Panc1 (cell line): ENCODE data around the gene SPRED2. TPM values are rescaled to one million over a fixed set of nuclear protein-coding genes. Genes with fewer than 3 reads are reported as not detected.

ENCODE experiments used
- ATAC-seq: fragments of 200-7000 bp; cut with Tn5 transposase; 2 replicates; pipeline ENCODE4 v1.9.1; 2020; ENCODE audit warnings: mild to moderate bottlenecking, moderate library complexity
- BruUV-seq: library from RNA; stranded (reverse); fragments of 400-500 nt; replicated peaks from 2 replicates; lab custom pipeline; 2021; lab: Mats Ljungman, UMichigan
- CTCF ChIA-PET: fragments of 300-600 bp; sonication (Branson Sonifier 250); formaldehyde crosslinking; loops from one replicate; lab custom pipeline; 2022; ENCODE audit warnings: antibody characterized with exemption; lab: Charles Lee
- POLR2A ChIA-PET: fragments of 300-600 bp; sonication (Branson Sonifier 250); formaldehyde crosslinking; loops from one replicate; lab custom pipeline; 2022; ENCODE audit warnings: antibody characterized with exemption; lab: Charles Lee
- DNase-seq: peaks from one replicate; pipeline ENCODE4 v3.0.0-alpha.2; 2010; ENCODE audit warnings: low read depth, low spot score
- H3K27ac ChIP-seq: 2 replicates; pipeline ENCODE4 v1.5.1; 2011; ENCODE audit warnings: mild to moderate bottlenecking, low read length, inconsistent platforms
- H3K27me3 ChIP-seq: fragments of 200-500 bp; sonication (Bioruptor generic); 2 replicates; pipeline ENCODE4 v1.6.0; 2014; ENCODE audit warnings: low read length, inconsistent platforms; ENCODE audit not compliant: control insufficient read depth, insufficient read depth
- H3K36me3 ChIP-seq: fragments of 200-500 bp; sonication (Bioruptor generic); 2 replicates; pipeline ENCODE4 v1.5.1; 2014; ENCODE audit warnings: inconsistent platforms, mild to moderate bottlenecking, low read length, moderate library complexity; ENCODE audit not compliant: control insufficient read depth, insufficient read depth
- H3K4me1 ChIP-seq: 2 replicates; pipeline ENCODE4 v1.5.1; 2011; ENCODE audit warnings: inconsistent platforms, mild to moderate bottlenecking, low read length, moderate library complexity; ENCODE audit not compliant: control insufficient read depth, insufficient read depth
- H3K4me3 ChIP-seq, 2 experiments: 2 replicates each; pipeline ENCODE4 v1.5.1; 2011 to 2012; ENCODE audit warnings: low read depth in 2 of 2, low read length in 2 of 2, mild to moderate bottlenecking in 2 of 2, inconsistent platforms in 1 of 2, moderate library complexity in 1 of 2
- H3K9me3 ChIP-seq: fragments of 200-500 bp; sonication (Bioruptor generic); 2 replicates; pipeline ENCODE4 v1.5.1; 2014; ENCODE audit warnings: low read depth, mild to moderate bottlenecking, inconsistent platforms, low read length, moderate library complexity; ENCODE audit not compliant: control insufficient read depth, insufficient read depth
- POLR2AphosphoS5 ChIP-seq: IDR thresholded peaks from 2 replicates; pipeline ENCODE4 v1.6.1; 2012; ENCODE audit warnings: mild to moderate bottlenecking, low read depth, low read length, moderate library complexity
- SIN3A ChIP-seq: IDR thresholded peaks from 2 replicates; pipeline ENCODE4 v1.6.1; 2012; ENCODE audit warnings: low read depth, mild to moderate bottlenecking, low read length, moderate library complexity, borderline replicate concordance; ENCODE audit not compliant: insufficient read depth
- TCF7L2 ChIP-seq: IDR thresholded peaks from 2 replicates; pipeline ENCODE4 v1.6.1; 2011; ENCODE audit warnings: mild to moderate bottlenecking, low read depth, low read length, inconsistent platforms
- in situ Hi-C: cut with HindIII; loops from 2 replicates; pipeline ENCODE4 v1.10.0; 2016; ENCODE audit warnings: low sequenced_read_pairs, low pct_unique_long_range_greater_than_20kb
- intact Hi-C: fragments of 100-400 bp; cut with micrococcal nuclease; formaldehyde crosslinking; loops from one replicate; pipeline ENCODE4 v1.10.0; 2022; ENCODE audit not compliant: unreplicated experiment
- total RNA-seq: library from RNA; stranded (reverse); gene quantifications from one replicate; pipeline ENCODE4 v1.2.1, GENCODE V29; 2021; ENCODE audit not compliant: unreplicated experiment
- TF ChIP-seq, protein P1 (sequence below): fragments of 450-650 bp; IDR thresholded peaks from 2 replicates; pipeline ENCODE4 v1.5.1; 2017; ENCODE audit warnings: mild to moderate bottlenecking
- TF ChIP-seq, protein P2 (sequence below), 2 experiments: IDR thresholded peaks; 2 replicates each; pipeline ENCODE4 v1.6.1; 2011 to 2012; ENCODE audit warnings: low read depth in 2 of 2, control low read depth in 1 of 2, low read length in 1 of 2, mild to moderate bottlenecking in 1 of 2, moderate library complexity in 1 of 2; ENCODE audit not compliant: insufficient read depth in 1 of 2

Gene SPRED2
- total RNA-seq, 1 experiment from 2014 or later = 60.1 TPM

DNA sequence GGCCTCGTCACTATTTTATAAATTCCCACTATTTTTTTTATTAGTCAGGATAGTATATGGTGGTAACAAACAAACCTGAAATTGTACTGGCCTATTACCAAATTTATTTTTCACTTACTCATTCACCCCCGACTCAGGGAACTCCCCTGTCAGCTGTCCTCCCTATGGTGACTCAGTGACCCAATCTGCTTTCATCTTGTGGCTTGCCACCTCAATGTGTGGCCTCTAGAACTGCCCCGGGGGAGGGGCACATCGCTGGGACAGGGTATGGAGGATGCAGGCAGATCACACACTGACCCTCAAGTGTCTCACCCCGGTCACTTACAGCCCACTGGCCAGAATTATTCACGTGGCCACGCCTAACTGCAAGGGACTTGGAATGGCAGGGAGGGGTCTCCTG lies 133.2 kb downstream of the SPRED2 start:
- H3K4me1 ChIP-seq = peaks cover 25% of the 10 kb centered on the region
- H3K9me3 ChIP-seq = no peaks in the 10 kb centered on the region
- DNase-seq (peak; percentile 82), ATAC-seq (peak; percentile 10; the same call in 1 of the 2 replicates)
- in situ Hi-C loops = no loop called here
- H3K36me3 ChIP-seq = no peaks in the 10 kb centered on the region
- BruUV-seq = no TSS peak
- ChIA-PET POLR2A (no interaction called here), CTCF (no interaction called here)
- no peaks in the 10 kb centered on the region for H3K27me3 ChIP-seq
- no peak overlapping the region for H3K27ac ChIP-seq
- H3K4me3 ChIP-seq = no peak overlapping the region
- intact Hi-C loops = no loop called here
- TF ChIP-seq, protein P1, sequence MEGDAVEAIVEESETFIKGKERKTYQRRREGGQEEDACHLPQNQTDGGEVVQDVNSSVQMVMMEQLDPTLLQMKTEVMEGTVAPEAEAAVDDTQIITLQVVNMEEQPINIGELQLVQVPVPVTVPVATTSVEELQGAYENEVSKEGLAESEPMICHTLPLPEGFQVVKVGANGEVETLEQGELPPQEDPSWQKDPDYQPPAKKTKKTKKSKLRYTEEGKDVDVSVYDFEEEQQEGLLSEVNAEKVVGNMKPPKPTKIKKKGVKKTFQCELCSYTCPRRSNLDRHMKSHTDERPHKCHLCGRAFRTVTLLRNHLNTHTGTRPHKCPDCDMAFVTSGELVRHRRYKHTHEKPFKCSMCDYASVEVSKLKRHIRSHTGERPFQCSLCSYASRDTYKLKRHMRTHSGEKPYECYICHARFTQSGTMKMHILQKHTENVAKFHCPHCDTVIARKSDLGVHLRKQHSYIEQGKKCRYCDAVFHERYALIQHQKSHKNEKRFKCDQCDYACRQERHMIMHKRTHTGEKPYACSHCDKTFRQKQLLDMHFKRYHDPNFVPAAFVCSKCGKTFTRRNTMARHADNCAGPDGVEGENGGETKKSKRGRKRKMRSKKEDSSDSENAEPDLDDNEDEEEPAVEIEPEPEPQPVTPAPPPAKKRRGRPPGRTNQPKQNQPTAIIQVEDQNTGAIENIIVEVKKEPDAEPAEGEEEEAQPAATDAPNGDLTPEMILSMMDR = no peak
- TF ChIP-seq POLR2AphosphoS5 (no peak), SIN3A (no peak), TCF7L2 (no peak)
- TF ChIP-seq, protein P2, sequence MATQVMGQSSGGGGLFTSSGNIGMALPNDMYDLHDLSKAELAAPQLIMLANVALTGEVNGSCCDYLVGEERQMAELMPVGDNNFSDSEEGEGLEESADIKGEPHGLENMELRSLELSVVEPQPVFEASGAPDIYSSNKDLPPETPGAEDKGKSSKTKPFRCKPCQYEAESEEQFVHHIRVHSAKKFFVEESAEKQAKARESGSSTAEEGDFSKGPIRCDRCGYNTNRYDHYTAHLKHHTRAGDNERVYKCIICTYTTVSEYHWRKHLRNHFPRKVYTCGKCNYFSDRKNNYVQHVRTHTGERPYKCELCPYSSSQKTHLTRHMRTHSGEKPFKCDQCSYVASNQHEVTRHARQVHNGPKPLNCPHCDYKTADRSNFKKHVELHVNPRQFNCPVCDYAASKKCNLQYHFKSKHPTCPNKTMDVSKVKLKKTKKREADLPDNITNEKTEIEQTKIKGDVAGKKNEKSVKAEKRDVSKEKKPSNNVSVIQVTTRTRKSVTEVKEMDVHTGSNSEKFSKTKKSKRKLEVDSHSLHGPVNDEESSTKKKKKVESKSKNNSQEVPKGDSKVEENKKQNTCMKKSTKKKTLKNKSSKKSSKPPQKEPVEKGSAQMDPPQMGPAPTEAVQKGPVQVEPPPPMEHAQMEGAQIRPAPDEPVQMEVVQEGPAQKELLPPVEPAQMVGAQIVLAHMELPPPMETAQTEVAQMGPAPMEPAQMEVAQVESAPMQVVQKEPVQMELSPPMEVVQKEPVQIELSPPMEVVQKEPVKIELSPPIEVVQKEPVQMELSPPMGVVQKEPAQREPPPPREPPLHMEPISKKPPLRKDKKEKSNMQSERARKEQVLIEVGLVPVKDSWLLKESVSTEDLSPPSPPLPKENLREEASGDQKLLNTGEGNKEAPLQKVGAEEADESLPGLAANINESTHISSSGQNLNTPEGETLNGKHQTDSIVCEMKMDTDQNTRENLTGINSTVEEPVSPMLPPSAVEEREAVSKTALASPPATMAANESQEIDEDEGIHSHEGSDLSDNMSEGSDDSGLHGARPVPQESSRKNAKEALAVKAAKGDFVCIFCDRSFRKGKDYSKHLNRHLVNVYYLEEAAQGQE (IDR thresholded peaks at IDR 0.05; ENCODE audit: insufficient read depth in 1 of 2, low read depth in 2 of 2, low read length in 1 of 2) = no peak

DNA sequence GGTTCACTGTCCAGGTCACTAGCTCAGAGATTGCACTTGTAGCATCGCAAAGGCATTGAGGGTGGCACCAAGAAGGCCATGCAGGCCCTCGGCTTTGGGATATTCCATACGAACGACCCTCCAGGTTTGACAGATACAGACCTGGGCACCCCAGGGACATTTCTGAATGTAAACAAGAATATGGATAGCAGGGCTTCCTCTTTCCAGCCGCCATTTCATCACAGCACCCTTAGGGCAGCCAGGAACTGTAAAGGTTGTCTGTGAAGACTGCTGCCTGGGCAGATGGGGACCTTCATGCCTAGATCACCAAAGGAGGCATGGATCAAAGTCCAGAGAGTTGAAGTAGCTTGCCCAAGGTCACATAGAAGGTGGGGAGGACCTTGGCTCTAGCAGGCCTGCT lies 134.3 kb downstream of the SPRED2 start:
- H3K4me3 ChIP-seq = no peak overlapping the region
- ChIA-PET POLR2A (interaction anchor here (0.8 kb wide), 1 partner anchor 12 kb away, joined by 3 read pairs; no protein-coding TSS in a partner anchor), CTCF (no interaction called here)
- DNase-seq = no peak
- no TSS peak for BruUV-seq
- no peaks in the 10 kb centered on the region for H3K27me3 ChIP-seq
- no peak for ATAC-seq
- TF ChIP-seq, protein P2 (IDR thresholded peaks at IDR 0.05; ENCODE audit: insufficient read depth in 1 of 2, low read depth in 2 of 2, low read length in 1 of 2) = no peak
- TF ChIP-seq TCF7L2 (no peak), POLR2AphosphoS5 (no peak), SIN3A (no peak)
- TF ChIP-seq, protein P1 = no peak
- H3K36me3 ChIP-seq = no peaks in the 10 kb centered on the region
- H3K9me3 ChIP-seq = no peaks in the 10 kb centered on the region
- in situ Hi-C loops = no loop called here
- H3K27ac ChIP-seq = no peak overlapping the region
- intact Hi-C loops = no loop called here
- H3K4me1 ChIP-seq = peaks cover 25% of the 10 kb centered on the region
